KOPT-K1 (cell line): Measurements from ENCODE around the gene MAML2.

Source experiments
- H3K27ac ChIP-seq: fragments of 200-600 bp; sonication (generic); 2 replicates; pipeline ENCODE4 v1.5.1; 2016; ENCODE audit warnings: antibody characterized with exemption, mild to moderate bottlenecking, low read depth, low read length; ENCODE audit not compliant: poor library complexity, severe bottlenecking
- H3K36me3 ChIP-seq: fragments of 200-600 bp; sonication (generic); 2 replicates; pipeline ENCODE4 v1.5.1; 2017; ENCODE audit warnings: antibody characterized with exemption, mild to moderate bottlenecking, low read length, moderate library complexity; ENCODE audit not compliant: insufficient read depth
- H3K9me3 ChIP-seq: fragments of 200-600 bp; sonication (generic); 2 replicates; pipeline ENCODE4 v1.5.1; 2017; ENCODE audit warnings: antibody characterized with exemption, low read length, mild to moderate bottlenecking; ENCODE audit not compliant: insufficient read depth, poor library complexity, severe bottlenecking

Gene MAML2

DNA sequence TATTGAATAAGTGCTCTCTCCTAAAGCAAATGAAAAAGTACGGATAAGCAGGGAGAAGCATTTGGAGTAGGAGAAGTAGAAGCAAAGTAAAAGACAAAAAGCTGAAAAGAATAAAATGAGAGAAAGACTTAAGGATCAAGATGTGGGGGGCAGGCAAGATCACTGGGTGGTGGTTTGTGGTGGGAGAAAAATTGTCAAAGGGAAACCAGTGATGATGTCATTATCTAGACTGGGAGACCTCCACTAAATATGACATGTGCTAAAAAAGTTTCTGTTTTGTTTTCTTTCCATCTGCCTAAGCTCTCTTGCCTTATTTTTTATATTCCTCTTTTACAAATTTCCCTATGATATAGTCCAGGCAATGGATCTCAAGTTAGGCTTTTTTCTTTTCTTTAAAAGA is 14.8 kb upstream of the MAML2 start:
- H3K27ac ChIP-seq, result no peak overlapping the region
- no peaks in the 10 kb centered on the region for H3K9me3 ChIP-seq
- peaks cover 53% of the 10 kb centered on the region for H3K36me3 ChIP-seq

DNA sequence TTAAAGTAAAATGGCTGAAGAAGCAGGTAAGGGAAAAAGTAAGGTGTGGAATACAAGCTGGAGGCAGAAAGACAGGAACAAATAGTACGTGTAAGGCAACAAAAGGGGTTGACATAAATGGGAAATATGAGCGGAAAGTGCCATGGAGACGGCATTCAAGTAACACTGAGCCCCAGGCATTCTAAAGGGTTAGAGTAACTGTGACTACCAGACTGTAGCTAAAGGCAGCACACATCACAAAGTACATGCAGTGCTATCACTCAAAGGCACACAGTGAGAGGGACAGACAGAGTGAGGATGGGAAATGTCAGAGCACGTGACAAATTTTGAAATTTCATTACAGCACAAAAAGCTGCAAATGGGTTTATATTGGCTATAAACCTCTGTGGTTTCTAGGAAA is 13.9 kb upstream of the MAML2 start:
- H3K27ac ChIP-seq, result no peak overlapping the region
- H3K36me3 ChIP-seq, result peaks cover 53% of the 10 kb centered on the region
- H3K9me3 ChIP-seq, result no peaks in the 10 kb centered on the region

DNA sequence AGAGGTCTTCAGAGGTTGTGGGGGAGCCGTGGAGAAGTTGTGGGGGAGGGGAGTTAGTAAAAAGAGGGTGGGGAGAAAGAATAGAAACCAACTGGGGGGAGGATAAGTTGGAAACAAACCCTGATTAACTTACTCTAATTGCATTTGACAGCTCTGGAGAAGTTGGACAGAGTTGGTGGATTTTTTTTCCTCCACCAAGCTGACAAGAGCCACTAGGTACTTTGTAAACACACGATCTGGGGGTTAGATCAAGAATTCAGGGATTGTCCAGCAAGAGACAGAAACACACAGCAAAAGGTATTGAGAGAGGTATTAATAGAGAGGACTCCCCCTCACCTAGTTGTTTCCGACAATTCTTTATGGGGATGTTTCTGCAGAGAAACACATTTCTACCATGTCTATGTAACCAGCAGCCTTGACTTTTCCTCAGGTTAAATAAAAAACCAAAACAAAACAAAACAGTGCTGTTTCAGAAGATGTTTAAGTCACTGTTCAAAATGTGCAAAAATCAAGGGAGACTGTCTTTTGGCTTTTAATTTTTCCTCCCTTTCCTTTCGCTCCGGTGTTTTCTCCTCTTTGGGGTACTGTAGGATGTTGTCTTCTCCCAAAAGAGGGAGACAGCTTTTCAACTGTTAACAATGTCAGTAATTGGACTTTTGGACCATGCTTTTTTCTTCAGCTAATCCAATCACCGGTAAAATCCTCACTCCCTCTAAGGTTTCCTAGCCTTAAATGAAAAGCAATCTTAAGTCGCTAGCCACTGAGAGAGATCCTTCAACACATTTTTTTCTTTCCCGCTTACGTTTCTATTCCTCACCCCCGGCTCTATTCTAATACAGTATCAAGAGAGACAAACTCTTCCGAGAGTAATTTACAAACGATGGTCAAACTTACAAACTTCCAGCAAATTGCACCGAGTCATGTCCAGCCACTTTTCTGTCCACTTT is 708 bp downstream of the MAML2 start:
- Histone ChIP-seq H3K9me3 (no peaks in the 10 kb centered on the region), H3K36me3 (no peaks in the 10 kb centered on the region), H3K27ac (peak overlapping the region; percentile 45)

DNA sequence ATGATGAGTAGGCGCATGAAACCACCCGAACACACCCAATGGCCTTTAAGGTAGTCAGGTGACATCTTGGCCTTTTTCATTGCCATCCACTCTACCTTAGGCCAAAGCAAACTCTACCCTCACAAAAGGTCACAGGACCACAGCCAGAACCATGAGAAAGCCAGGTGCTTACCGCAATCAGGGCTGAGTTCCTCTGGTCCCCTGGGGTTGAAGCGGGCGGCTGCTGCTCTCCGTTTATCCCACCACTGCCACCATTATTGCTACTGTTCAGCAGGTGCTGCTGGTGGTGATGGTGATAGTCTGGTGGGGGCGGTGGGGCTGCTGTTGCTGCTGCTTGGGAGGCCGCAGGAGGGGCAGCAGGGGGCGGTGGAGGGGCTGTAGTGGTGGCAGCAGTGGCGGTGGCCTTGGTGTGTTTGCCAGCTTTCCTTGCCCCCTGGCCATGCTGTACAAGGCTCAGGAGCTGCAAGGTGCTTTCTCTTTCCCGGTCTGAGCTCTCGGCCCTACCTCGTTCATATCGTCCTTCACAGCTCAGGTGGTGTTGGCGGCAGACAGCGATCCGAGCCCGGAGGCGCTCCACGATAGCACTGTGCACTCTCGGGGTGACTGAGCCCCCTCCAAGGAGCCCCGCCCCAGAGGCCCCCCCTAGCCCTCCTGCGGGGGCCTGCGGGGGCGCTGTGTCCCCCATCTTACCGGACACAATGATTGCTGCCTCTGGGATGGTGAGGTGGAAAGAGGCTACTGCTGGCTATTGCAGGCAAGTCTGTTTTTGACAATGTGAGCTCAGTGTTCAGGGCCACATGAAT is 1.6 kb downstream of the MAML2 start:
- no peaks in the 10 kb centered on the region for H3K9me3 ChIP-seq
- no peaks in the 10 kb centered on the region for H3K36me3 ChIP-seq
- H3K27ac ChIP-seq, result no peak overlapping the region

DNA sequence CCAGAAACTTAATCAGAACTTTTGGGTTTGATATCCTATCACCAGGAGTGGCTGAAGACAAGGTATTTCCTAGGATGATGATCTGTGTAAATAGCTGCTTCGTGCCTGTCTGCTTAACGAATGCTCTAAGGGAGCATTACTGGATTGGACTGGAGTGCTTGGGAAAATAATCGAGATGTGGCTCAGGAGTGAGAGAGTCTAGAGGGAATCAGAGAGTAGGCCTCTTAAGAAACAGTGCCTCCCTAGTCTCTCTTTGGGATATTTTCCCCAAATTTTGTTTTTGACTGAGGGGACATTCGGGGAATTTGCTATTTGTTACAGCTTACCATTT is 2.5 kb downstream of the MAML2 start:
- Histone ChIP-seq H3K36me3 (no peaks in the 10 kb centered on the region), H3K27ac (no peak overlapping the region), H3K9me3 (no peaks in the 10 kb centered on the region)

DNA sequence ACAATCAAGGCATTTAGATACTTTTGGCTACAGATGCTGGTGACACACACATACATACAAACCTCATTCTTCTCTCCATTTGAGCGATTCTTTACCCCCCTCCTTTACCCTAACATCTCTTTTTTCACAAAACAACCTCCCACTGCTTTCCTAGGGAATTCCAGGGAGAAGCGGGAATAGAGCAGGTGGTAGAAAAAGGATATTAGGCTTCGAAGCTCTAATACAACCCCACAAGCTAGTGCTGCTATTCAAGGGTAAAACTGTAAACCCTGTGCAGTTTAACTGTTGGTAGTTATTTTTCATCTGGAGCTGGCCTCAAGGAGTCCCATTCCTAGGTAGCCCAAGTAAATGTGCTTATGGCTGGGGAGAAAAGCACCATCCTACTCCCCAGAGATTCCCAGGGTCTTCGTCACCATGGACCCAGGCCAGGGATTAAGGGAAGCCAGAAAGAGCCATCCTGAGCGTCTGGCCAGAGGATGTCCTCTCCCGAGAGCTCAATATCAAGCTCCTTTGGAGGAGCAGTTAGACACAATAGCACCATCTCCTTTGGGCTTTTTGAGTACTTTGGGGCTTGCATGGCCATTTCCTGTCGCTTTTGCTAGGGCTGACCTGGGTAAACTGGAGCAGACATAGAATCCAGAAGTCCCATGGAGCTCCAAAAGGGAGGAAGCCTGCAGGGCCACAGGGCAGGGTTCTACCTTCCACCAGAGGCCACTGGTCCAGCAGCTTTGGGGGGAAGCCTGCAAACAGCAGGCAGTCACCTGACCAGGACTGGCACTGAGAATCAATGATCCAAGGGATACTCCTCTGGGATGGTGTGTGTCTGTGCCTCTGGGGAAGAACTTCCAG is 3.1 kb downstream of the MAML2 start:
- H3K27ac ChIP-seq, result no peak overlapping the region
- no peaks in the 10 kb centered on the region for H3K36me3 ChIP-seq
- H3K9me3 ChIP-seq, result no peaks in the 10 kb centered on the region

DNA sequence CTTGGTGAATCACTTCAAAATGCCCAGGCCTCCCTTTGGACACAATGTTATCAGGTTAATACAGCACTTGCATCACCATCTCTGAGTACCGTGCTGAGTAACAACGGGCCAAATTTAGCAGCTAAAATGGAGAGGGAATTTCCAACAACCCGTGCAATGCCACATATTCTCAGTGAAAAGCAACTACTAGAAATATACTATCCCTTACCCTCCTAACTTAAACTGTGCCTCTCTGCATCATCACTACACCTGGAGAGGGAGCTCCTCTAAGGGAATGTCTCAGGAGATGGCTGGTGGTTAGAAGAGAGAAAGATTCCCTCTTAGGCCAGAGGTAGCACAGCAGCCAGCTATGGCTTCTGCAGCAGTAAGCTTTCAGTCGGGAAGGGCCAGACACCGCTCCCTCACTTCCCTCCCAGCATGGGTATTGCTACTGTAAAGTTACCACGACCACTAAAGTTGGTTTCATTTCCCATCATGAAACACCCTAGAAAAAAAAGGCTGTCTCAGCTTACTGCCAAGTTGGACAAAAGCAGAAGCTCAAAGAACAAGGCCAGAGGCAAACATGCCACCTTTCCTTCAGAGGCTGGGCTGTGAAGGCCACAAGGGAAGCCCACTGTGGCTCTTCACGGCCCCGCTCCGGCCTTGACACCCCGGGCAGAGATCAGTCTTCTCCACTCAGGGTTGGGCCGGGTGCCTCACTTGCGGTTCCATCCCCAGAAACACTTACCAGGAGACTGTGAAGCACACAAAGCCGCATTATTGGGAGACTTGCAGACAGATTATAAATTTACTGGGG is 3.9 kb downstream of the MAML2 start:
- H3K9me3 ChIP-seq, result no peaks in the 10 kb centered on the region
- no peak overlapping the region for H3K27ac ChIP-seq
- H3K36me3 ChIP-seq, result no peaks in the 10 kb centered on the region

DNA sequence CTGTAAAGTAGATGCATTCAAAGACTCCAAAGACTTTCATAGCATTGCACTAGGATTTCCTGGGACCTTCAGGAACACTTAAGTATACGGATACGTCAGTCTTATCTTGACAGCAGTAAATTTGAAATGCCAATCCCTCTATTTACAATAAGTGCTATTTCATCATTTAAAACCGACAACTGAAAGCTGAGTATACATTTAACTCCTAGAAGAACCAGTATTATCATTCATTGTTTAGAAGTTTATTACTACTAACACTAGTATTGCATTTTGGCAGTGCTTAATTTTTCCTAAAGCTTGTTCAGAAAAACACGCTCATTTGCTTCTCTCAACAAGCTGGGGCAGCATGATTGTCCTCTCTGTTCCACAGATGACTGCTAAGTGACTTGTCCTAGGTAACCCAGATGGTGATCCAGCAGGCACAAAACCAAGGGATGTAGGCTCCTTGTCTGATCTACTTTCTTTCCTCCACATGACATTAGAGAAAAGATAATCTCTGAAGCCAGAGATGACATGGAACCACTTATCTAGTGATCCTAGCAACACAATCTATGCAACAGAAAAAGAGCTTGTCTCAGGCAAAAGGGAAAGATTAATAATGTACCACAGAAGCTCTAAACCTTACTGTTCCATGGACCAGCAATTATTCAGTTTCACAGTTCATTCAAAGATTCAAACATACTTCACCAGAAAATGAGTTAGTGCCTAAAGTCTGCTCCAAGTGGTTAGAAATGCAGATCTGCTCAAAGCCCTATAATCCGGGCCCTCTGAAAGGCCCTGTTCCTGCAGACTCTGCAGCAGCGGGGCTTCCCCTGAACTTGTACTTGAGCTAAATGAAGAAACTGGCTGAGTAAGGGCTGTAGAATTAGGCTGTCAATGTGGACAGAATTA is 5.2 kb downstream of the MAML2 start:
- no peaks in the 10 kb centered on the region for H3K36me3 ChIP-seq
- H3K9me3 ChIP-seq, result no peaks in the 10 kb centered on the region
- H3K27ac ChIP-seq, result no peak overlapping the region

DNA sequence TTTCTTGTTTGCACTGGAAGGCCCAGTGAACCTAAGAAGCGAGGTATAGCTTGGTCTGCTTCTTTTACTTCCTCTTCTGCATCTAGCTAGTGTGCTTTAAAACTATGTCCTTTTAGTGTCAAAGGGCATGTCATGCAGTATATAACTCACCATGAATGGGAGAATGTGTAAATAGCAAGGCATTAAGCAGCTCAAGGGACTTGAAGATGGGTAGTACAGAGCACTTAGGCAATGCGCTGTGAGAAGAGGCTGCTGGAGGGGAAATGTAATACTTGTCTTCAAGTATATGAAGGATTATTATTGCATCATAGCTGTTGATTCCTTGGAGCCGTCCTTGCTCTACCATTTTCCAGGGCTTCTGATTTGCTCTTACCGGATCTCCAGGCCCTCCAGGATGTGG is 7.6 kb downstream of the MAML2 start:
- no peak overlapping the region for H3K27ac ChIP-seq
- H3K36me3 ChIP-seq, result no peaks in the 10 kb centered on the region
- H3K9me3 ChIP-seq, result no peaks in the 10 kb centered on the region

DNA sequence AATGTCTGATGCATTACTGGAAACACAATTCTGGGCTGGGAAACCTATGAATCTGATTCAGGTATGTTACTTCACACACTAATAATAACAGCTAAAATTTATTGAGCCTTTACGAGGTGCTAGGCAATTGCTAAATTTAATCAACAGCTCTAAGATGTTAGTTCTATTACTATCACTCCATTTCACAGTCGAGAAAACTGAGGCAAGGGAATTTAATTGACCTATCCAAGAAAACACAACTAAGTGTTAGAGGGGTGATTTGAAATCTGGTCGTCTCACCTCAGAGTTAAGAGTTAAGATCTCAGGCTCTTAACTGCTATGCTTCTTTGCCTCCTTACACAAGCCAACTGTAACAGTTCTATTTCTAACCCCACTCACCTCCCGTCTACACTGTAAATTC is 8.8 kb downstream of the MAML2 start:
- Histone ChIP-seq H3K36me3 (no peaks in the 10 kb centered on the region), H3K9me3 (no peaks in the 10 kb centered on the region), H3K27ac (no peak overlapping the region)

DNA sequence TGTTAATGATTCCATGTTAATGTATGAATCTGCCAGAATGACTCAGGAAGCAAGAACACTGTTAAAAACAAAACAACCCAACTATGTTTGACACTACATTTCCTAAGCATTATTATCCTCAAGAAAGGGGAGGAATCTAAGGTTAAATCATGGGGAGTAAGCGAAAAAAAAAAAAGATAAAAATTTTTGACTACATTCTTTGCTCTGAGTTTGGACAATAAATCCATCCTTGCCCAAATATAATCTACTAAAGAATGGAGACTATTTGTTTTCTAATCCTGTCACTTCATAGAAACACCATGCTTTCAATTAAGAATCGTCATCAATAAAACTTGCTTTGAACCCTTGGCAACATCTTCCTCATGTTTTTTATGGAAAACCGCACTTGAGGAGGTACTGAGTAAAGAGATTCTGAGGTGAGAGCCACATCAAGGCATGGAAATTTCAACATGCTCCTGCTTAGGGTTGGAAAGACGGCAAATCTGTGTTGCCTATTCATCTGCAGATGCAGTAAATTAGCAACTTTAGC is 9.7 kb downstream of the MAML2 start:
- Histone ChIP-seq H3K27ac (no peak overlapping the region), H3K36me3 (no peaks in the 10 kb centered on the region), H3K9me3 (no peaks in the 10 kb centered on the region)

DNA sequence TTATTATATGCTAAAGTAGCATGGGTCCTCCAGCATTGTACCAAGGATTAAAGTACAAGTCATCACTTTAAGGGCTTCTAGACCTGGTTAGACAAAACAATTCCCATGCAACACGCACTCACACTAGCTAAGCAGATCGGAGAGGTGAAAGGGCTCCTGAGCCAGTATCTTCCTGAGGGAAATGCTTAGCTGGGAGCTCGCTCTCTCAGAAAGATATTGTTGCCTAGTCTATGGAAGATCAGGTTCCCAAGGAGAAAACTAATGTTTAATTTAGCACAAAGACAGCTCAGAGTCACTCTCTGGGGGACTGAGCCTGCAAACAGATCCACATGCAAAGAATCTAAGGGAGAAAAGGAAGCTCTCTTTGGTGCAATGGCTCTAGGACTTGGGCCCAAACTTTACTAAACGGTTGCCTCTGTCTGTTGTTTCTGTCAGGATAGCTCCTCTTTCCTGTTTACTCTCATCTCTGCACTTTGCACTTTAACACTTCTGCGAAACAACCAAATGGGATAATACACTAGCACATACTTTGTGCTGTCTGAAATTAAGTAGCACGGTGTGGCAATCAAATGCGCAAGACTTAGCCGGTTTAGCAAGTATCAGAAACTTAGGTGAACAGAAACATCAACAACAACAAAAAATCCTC is 10.7 kb downstream of the MAML2 start:
- Histone ChIP-seq H3K9me3 (no peaks in the 10 kb centered on the region), H3K36me3 (no peaks in the 10 kb centered on the region), H3K27ac (no peak overlapping the region)

DNA sequence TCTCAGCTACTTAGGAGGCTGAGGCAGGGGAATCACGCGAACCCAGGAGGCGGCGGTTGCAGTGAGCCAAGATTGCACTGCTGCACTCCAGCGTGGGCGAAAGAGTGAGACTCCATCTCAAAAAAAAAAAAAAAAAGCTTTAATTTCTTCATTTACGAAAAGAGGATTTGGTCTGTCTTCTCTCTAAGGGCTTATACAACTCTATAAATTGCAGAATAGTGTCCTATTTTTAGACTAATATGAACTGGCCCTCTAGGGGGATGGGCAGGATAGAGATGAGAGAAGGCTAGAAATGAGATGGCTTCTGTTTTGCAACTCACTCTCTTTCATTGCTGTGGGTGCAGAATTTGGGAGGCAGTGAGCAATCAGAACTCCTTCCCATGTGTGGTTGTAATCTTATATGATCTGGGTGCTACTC is 11.3 kb downstream of the MAML2 start:
- Histone ChIP-seq H3K9me3 (no peaks in the 10 kb centered on the region), H3K36me3 (no peaks in the 10 kb centered on the region), H3K27ac (no peak overlapping the region)
